ENCODE results near the gene SMAD7. TPM values are rescaled to one million over a fixed set of nuclear protein-coding genes. Genes with fewer than 3 reads are reported as not detected.

The SMAD7 gene
- polyA plus RNA-seq, 2 of the 4 experiments (the other 2 are of a cell fraction): 19.9 to 26.9 TPM

DNA sequence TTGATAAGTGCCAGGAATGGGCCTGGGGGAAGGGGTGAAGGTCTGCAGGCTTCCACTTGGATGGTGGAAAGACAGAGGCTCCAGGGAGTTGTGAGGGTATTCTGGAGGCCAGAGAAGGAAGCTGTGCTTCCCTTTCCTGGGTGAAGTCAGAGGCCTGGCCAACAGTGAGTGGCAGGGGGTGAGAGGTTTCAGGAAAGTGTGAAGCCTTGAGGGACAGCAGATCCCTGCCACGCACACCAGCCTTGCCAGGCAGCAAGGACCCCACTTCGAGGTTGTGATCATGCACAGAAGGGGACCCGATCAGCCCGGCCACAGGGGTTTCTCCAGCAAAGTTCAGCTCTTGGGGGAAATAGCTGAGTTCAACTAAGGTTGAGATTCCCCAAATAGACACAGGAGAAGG, 66.5 kb downstream of the SMAD7 start:
- 83% methylated on average over 4 of the region's 4 CpGs for WGBS (ENCODE audit: missing lambda C conversion rate)
- ATAC-seq: no peak
- TF ChIP-seq HEYL (CRISPR knock-in tag; IDR thresholded peaks at IDR 0.05) (no peak), MYC (IDR thresholded peaks at IDR 0.05; ENCODE audit: borderline replicate concordance, low read length) (no peak), RARB (CRISPR knock-in tag; IDR thresholded peaks at IDR 0.05) (no peak), KDM1A (IDR thresholded peaks at IDR 0.05; ENCODE audit: low read depth) (no peak), HOXB13 (CRISPR knock-in tag; IDR thresholded peaks at IDR 0.05; ENCODE audit: low read depth) (no peak), MAZ (IDR thresholded peaks at IDR 0.05; ENCODE audit: borderline replicate concordance, low read depth, low read length) (no peak), TP53 (CRISPR knock-in tag; IDR thresholded peaks at IDR 0.05) (no peak)
- TF ChIP-seq, protein P1, sequence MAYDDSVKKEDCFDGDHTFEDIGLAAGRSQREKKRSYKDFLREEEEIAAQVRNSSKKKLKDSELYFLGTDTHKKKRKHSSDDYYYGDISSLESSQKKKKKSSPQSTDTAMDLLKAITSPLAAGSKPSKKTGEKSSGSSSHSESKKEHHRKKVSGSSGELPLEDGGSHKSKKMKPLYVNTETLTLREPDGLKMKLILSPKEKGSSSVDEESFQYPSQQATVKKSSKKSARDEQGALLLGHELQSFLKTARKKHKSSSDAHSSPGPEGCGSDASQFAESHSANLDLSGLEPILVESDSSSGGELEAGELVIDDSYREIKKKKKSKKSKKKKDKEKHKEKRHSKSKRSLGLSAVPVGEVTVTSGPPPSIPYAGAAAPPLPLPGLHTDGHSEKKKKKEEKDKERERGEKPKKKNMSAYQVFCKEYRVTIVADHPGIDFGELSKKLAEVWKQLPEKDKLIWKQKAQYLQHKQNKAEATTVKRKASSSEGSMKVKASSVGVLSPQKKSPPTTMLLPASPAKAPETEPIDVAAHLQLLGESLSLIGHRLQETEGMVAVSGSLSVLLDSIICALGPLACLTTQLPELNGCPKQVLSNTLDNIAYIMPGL (CRISPR knock-in tag; IDR thresholded peaks at IDR 0.05; ENCODE audit: borderline replicate concordance): no peak
- TF ChIP-seq, protein P2, sequence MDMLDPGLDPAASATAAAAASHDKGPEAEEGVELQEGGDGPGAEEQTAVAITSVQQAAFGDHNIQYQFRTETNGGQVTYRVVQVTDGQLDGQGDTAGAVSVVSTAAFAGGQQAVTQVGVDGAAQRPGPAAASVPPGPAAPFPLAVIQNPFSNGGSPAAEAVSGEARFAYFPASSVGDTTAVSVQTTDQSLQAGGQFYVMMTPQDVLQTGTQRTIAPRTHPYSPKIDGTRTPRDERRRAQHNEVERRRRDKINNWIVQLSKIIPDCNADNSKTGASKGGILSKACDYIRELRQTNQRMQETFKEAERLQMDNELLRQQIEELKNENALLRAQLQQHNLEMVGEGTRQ (IDR thresholded peaks at IDR 0.05): no peak
- TF ChIP-seq, protein P3, sequence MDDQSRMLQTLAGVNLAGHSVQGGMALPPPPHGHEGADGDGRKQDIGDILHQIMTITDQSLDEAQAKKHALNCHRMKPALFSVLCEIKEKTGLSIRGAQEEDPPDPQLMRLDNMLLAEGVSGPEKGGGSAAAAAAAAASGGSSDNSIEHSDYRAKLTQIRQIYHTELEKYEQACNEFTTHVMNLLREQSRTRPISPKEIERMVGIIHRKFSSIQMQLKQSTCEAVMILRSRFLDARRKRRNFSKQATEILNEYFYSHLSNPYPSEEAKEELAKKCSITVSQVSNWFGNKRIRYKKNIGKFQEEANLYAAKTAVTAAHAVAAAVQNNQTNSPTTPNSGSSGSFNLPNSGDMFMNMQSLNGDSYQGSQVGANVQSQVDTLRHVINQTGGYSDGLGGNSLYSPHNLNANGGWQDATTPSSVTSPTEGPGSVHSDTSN (IDR thresholded peaks at IDR 0.05): no peak
- CTCF ChIA-PET: interaction anchor here (1.0 to 1.7 kb wide), 2 partner anchors 10 to 208 kb away, joined by 3 read pairs; no protein-coding TSS in a partner anchor
- H3K9me3 ChIP-seq: no peaks in the 10 kb centered on the region
- H3K4me1 ChIP-seq: no peaks in the 10 kb centered on the region
- no peak for DNase-seq (ENCODE audit: low read depth in 1 of 2, low spot score in 1 of 2)
- no peak overlapping the region for H3K4me2 ChIP-seq
- FAIRE-seq: no peak
- no peak overlapping the region for H3K4me3 ChIP-seq
- POLR2A ChIA-PET: no interaction called here
- H3K27ac ChIP-seq: no peak overlapping the region

DNA sequence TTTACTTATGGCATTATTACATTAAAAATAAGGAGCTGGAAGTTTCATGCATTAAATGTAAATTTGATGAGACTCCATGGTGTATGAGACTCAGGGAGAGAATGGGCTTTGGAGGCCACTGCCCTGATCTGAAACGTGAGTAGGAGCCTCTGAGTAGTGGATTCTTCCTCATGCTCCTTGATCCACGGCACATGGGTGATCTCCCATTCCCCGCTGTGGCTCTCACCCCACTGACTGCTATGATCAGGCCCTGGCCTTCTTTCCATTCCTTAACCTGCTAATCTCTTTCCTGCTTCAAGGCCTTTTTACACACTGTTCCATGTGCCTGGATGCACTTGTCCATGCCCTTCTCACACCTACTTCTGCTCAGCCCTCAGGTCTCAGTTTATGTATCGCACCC, 68.4 kb downstream of the SMAD7 start:
- no peak for TF ChIP-seq ZFP36 (IDR thresholded peaks at IDR 0.05; ENCODE audit: borderline replicate concordance, partially characterized antibody)
- TF ChIP-seq TFCP2L1 (CRISPR knock-in tag; IDR thresholded peaks at IDR 0.05): no peak
- TF ChIP-seq ZNF302 (CRISPR knock-in tag; IDR thresholded peaks at IDR 0.05): no peak
- TF ChIP-seq HOXA7 (CRISPR knock-in tag; IDR thresholded peaks at IDR 0.05): no peak
- no peak for TF ChIP-seq FOSB (CRISPR knock-in tag; IDR thresholded peaks at IDR 0.05)
- TF ChIP-seq, protein P4, sequence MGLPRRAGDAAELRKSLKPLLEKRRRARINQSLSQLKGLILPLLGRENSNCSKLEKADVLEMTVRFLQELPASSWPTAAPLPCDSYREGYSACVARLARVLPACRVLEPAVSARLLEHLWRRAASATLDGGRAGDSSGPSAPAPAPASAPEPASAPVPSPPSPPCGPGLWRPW (IDR thresholded peaks at IDR 0.05): no peak
- TF ChIP-seq GATA3 (IDR thresholded peaks at IDR 0.05; ENCODE audit: borderline replicate concordance): no peak
- no peak for TF ChIP-seq POLR2A (IDR thresholded peaks at IDR 0.05; ENCODE audit: low read length)
- TF ChIP-seq RCOR1 (IDR thresholded peaks at IDR 0.05; ENCODE audit: low read depth, low read length): no peak
- no peak for TF ChIP-seq RFX5 (IDR thresholded peaks at IDR 0.05)
- TF ChIP-seq HOXB13 (CRISPR knock-in tag; IDR thresholded peaks at IDR 0.05; ENCODE audit: low read depth): no peak
- POLR2A ChIA-PET: no interaction called here
- H3K4me3 ChIP-seq: no peak overlapping the region
- ATAC-seq: no peak
- H3K9me3 ChIP-seq: no peaks in the 10 kb centered on the region
- FAIRE-seq: no peak
- WGBS (ENCODE audit: missing lambda C conversion rate): 92% methylated on average over 4 of the region's 4 CpGs
- peaks cover 6% of the 10 kb centered on the region; the same call in 1 of the 3 replicates for H3K4me1 ChIP-seq
- DNase-seq (ENCODE audit: low read depth in 1 of 2, low spot score in 1 of 2): no peak
- CTCF ChIA-PET: no interaction called here
- H3K27ac ChIP-seq: no peak overlapping the region
- H3K4me2 ChIP-seq: no peak overlapping the region

DNA sequence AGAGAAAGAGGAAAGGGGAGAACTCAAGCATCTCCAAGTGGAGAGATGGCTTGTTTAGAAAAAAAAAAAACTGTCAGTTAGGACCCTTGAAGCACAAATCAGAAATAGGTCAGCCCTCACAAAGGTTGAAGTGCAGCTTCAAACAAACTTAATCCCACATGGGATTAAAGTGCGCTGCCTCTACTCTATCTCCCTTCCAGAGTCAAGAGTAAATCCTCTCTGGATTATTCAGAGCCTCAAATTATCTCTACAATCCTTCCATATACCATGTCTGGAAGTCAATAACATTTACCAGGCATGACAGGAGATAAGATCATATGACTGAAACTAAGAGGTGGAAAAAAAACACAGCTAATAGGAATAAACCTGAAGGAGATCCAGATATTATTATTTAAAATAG, 69.8 kb downstream of the SMAD7 start:
- H3K4me1 ChIP-seq: peaks cover 6% of the 10 kb centered on the region; the same call in 1 of the 3 replicates
- WGBS (ENCODE audit: missing lambda C conversion rate): 96% methylated on average over 1 of the region's 1 CpG
- no peak overlapping the region for H3K4me2 ChIP-seq
- no peak for ATAC-seq
- no peaks in the 10 kb centered on the region for H3K9me3 ChIP-seq
- ChIA-PET CTCF (no interaction called here), POLR2A (no interaction called here)
- no peak for FAIRE-seq
- H3K4me3 ChIP-seq: no peak overlapping the region
- TF ChIP-seq, protein P5, sequence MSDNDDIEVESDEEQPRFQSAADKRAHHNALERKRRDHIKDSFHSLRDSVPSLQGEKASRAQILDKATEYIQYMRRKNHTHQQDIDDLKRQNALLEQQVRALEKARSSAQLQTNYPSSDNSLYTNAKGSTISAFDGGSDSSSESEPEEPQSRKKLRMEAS (IDR thresholded peaks at IDR 0.05): no peak
- TF ChIP-seq, protein P6, sequence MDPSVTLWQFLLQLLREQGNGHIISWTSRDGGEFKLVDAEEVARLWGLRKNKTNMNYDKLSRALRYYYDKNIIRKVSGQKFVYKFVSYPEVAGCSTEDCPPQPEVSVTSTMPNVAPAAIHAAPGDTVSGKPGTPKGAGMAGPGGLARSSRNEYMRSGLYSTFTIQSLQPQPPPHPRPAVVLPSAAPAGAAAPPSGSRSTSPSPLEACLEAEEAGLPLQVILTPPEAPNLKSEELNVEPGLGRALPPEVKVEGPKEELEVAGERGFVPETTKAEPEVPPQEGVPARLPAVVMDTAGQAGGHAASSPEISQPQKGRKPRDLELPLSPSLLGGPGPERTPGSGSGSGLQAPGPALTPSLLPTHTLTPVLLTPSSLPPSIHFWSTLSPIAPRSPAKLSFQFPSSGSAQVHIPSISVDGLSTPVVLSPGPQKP (IDR thresholded peaks at IDR 0.05; ENCODE audit: low read depth, low read length): no peak
- TF ChIP-seq ZNF302 (CRISPR knock-in tag; IDR thresholded peaks at IDR 0.05) (no peak), MAFK (IDR thresholded peaks at IDR 0.05; ENCODE audit: partially characterized antibody) (no peak), NPAS2 (CRISPR knock-in tag; IDR thresholded peaks at IDR 0.05; ENCODE audit: borderline replicate concordance) (no peak), CHD4 (IDR thresholded peaks at IDR 0.05; ENCODE audit: borderline replicate concordance) (no peak), POLR2A (IDR thresholded peaks at IDR 0.05; ENCODE audit: low read length) (no peak), HOXB5 (CRISPR knock-in tag; IDR thresholded peaks at IDR 0.05) (no peak), EP300 (IDR thresholded peaks at IDR 0.05) (no peak)
- TF ChIP-seq, protein P4 (IDR thresholded peaks at IDR 0.05): no peak
- no peak for DNase-seq (ENCODE audit: low read depth in 1 of 2, low spot score in 1 of 2)
- H3K27ac ChIP-seq: no peak overlapping the region

Data from A549 (cell line).